ENCODE data around the gene PLXNB2.

The PLXNB2 gene

DNA sequence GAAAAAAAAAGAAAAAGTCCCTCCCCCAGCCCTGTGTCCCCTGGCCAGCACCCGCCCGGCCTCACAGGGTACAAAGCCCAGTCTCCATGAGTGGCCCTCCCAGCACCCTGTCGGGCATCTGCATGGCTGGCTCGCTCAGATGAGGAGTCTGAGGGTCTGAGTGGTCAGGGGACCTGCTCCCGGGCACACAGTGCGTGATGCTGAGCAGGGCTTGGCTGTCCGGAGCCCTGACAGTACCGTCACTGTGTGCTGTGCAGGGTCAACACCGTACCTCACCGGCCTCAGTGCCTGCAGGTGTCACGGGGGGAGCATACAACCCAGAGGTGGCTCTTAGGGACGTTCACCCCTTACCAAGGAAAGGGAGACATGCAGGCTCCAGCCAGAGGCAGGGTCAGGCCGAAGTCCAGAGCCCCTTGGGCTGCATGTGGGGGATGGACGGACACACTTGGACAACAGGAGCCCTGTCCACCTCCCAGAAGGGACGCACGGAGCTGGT lies 3.6 kb upstream of the PLXNB2 start:
- DNase-seq, result no peak

DNA sequence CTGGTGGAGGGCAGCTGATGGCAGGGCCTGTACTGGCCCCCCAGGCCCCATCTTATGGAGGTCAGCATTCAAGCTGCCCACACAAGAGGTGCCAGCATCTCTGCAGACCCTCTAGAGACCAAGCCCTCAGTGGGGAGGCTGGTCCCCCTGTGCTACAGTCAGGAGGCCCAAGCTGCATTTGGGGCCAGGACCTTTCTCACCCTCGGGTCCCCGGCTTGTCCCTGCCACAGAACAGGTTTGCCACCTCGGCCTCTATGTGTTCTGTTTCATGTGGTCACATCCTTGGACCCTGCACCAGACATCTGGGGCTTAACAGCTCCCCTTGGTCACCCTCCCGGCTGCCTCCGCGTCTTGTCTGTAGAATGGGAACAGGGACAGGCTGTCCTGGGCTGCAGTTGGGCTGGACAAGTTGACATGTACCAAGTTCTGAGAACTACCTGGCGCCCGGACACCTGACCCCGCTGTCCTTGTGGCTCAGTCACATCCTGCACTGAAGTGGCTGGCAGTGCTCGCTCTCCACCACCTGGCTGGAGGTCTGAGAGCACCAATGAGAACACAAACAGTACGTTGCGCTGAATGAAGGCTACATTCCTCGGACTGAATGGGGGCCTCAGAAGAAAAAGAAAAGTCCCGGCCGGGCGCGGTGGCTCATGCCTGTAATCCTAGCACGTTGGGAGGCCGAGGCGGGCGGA lies 2.7 kb upstream of the PLXNB2 start:
- DNase-seq, result no peak

GRCh38 chr22:50309601-50309991 lies 2.1 kb upstream of the PLXNB2 start:
- DNase-seq, result no peak

DNA sequence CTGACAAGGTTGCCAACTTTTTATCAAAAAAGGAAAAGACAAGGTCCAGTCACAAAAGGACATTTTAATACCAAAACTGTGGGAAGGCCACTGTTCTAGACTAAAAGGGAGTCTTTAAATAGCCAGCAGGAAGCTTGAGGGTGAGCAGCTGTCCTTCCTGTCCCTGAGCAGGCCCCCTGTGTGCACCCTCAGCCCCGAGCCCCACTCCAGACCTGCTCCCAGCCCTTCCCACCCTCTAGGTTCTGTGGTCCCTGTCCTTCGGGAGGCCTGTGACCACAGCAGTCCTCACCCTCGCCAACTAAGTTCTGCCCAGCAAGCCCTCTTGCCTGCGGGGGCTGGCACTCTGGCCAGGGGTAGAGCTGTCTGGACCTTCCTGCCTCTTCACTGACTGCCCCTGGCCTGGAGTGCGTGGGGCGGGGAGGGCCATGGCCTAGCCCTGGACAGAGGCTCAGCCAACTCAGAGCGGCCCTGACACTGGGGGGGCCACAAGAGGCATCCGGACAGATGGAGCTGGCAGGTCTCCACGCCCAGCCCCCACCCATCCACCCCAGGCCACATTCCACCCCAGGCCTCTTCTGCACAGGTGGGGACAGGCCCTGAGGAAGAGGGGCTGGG lies 1.6 kb upstream of the PLXNB2 start:
- no peak for DNase-seq

GRCh38 chr22:50308597-50308935 lies 1.1 kb upstream of the PLXNB2 start:
- DNase-seq, result peak; percentile 26

DNA sequence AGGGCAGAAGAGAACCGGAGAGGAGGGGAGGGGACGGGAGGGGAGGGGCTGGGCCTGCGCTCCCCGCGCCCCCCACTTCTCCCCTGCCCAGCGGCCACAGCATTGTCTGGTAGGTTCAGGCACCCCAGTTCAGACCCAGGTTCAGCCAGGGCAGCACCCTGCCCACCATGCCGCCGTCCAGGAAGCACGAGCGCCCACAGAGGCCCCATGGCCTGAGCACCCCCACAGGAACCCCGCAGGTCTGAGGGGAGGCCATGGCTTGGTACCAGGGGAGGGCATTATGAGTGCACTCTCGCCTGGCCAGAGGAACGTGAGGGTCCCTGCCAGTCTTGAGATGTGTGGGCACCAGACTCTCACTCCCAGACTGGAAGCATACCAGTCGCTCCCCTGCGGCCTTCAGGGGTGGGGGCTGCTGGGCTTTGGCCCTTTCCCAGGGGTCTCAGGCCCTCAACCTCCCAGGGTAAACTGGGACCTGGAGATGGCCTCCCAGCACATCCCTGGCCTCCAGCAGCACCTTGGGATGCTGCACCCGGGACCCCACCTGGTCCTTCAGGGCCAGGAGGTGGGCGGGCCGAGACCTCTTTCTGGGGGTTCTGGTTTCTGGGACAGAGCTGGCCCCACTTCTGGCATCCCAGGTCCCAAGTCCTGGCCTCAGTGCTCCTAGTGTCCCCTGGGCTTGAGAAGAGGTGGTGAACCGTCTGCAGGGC lies 597 bp upstream of the PLXNB2 start:
- DNase-seq, result no peak

DNA sequence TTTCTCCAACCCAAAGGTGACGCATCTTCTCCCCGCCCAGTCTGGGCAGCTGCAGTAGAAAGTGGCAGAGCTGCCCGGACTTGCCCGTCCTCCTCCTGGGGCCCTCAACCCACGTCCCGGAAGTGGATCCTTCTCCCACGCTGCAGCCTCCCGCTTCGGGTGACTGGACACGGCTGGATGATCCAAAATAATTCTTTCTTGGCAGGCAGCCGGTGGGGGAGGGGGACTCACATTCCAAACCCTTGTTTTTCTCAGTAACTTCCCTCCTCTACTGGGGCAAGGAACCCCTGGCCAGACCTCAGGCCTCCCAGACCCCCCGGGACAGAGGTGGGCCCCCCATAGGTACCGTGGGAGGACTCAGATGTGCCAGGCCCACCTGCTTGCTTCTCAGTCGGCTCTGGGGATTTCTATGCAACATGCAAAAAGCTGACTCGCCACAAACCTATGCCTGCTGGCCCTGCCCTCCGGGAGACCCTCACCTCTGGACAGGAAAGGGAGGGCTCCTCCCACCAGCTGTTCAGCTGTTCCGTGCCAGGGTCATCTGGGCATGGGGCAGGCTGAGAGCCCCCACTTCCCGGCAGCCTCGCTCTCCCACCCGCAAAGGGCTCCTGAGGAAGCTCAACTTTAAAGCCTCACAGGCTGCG lies 1.4 kb downstream of the PLXNB2 start:
- DNase-seq, result peak; percentile 97

- no peak for DNase-seq
Observed at GRCh38 chr22:50305393-50305922, 2.0 kb downstream of the PLXNB2 start.

- no peak for DNase-seq
Observed at GRCh38 chr22:50304528-50305392, 2.7 kb downstream of the PLXNB2 start.

- DNase-seq, result peak; percentile 54
Observed at GRCh38 chr22:50303848-50304527, 3.5 kb downstream of the PLXNB2 start.

DNA sequence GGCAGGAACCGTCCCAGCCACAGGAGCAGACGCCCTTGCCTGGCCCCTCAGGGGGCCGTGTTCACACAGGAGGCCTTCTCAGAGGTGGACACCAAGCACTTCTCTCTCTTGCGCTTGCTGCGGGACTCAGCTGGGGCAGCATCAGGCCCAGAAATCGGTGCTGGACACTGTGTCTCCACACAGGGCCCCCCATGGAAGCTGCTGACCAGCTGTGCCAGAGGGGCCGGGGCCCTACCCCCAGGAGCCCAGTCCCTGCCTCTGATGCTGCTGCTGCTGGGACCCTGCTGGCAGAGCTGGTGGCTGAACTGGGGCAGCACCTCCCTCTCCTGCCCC lies 4.0 kb downstream of the PLXNB2 start:
- DNase-seq, result no peak

DNA sequence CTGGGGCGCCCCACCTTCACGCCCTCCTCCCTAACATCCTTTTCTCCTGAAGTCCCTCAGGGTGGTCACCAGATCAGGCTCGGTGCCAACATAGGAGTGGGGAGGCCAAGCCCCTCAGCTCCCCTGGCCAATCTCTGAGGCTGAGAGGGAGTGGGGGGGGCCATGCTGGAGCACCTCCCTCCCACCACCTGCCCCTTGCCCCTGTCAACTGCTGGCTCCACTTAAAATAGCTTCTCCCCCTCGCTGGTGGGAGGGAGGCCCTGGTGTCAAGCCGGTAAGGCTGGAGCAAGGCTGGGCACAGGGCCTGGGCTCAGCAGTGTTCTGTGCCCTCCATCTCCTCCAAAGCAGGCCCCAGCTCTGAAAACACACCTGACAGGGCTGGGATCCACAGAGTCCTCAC lies 4.9 kb downstream of the PLXNB2 start:
- no peak for DNase-seq

DNA sequence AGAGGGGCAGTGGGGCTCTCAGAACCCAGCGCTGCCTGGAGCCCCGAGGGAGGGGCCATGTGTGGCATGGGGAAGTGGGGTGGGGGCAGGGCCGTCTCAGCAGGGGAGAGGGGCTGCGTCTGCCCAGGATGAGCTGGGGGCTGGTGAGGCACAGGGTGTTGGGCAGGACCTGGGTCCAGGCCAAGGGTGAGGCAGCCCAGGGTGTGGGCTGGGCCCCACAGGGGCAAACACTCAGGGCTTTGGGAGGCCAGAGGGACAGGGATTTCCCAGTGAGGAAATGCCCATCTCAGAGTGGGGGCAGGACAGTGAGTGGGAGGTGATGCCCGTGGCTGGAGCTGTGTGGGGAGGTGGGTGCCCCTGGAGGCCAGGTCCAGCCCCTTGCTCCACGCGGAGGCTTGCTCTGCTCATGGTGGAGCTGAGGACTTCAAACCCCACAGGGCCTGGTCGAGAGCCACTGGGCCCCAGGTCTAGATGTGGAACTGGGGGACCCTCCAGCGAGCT lies 5.4 kb downstream of the PLXNB2 start:
- DNase-seq, result peak; percentile 44

DNA sequence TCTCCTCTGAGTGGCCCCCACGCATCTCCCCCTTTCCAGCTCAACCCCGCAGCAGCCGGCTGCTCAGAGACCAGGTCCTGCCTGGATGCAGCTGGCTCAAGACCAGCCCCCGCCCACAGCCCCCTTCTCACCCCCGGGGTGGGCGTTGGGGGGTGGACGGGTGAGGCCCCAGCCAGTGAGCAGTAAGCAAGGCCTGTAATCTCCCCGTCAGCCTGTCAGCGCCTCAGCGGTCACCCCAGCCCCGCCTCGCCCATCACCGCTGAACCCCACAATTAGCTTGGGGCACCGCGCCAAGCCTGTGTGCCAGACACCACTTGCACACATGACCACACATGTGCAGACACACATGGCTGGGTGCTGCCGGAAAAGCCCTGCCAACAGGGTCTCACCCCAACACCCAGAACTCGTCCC lies 5.9 kb downstream of the PLXNB2 start:
- DNase-seq, result no peak

GRCh38 chr22:50300620-50301257 lies 6.7 kb downstream of the PLXNB2 start:
- no peak for DNase-seq

- DNase-seq, result no peak
Observed at GRCh38 chr22:50299785-50300619, 7.4 kb downstream of the PLXNB2 start.

DNA sequence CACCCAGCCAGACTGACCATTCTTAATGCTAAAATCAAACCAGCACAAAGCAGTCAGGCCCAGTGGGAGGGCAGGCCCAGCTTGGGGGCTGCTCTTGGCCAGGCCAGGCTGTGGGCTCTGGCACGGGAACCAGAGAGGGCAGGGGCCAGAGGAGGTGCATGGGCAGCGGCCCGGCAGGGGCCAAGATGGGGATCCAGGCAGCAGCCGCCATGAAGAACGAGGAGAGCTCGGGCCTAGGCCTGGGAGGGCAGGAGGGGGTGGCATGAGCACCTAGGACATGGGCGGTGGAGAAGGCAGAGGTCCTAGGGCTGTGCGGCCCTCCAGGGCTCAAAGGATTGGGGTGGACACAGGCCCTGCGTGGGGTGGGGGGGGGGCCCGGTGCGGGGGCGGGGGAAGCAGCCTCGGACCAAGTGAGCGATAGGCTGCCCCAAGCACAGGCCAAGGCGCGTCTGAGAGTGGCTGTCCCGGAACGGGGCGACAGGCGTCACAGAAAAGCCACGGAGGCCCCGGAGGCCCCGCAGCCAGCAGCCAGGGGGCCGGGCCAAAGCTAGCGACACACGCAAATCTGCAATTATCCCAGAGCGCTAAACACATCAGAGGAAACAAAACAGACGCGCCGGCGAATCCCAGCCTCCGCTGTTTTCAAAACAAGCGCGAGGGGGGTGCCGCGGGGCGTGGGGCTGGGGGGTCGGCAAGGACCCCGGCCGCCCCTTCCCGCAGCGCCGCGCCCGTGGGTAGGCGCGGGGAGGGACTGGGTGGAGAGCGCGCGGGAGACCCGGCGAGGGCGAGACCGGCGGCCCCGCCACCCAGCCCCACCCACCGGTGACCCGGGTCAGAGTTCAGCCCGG lies 8.3 kb downstream of the PLXNB2 start:
- DNase-seq, result no peak

DNA sequence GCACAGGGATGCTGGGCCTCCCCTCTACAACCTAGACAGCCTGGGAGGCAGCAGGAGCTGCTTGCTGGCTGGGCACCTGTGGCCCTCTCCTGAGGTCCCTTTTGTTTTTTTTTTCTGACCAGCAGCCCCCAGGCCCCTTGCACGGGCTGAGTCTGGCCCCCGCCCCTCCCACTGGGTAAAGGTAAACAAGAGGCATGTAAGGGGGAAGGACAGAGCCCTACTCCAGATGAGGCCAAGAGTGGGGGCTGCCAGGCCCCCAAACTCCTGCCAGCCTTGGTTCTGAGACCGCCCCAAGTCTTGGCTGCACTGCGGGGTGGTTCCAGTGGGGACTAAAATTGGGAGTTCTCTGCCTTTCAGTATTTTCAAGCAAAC lies 9.2 kb downstream of the PLXNB2 start:
- no peak for DNase-seq

DNA sequence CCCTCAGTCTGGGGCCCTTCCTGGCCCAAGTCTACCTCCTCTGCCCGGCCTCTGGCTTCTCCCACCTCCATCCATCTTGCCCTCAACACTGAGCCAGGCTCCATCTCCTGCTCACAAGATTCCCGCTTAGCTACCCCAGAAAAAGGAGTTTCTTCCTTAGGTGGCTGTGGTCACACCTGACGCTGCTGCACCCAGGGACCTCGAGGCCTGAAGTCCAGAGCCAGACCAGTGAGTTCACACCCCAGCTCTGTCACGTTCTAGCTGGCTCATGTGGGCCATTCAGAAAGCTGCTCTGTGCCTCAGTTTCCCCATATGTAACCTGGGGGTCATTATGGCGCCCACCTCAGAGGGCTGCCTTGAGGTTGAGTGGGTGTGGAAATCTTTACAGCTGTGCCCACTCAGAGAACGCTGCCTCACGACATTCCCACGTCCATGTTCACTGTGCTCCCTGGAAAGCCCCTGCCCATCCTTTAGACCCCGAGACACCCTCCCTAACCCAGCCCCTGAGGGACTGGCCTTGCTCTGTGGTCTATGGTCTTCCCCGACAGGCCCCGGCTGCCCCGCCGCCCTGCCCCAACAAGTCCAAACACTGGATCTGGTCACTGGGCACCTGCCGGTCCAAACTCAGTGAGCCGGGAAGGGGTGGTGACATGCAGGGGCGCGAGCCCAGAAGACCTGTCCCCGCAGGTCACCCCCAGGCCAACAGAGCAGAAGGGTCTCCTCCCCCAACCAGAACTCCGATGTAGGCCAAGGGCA lies 9.8 kb downstream of the PLXNB2 start:
- DNase-seq, result no peak

Data from kidney glomerular epithelial cell (primary cell).